Measurements from ENCODE around the gene REG1A.

Gene REG1A

GRCh38 chr2:79085382-79085781, 34.9 kb upstream of the REG1A start:
- no peaks in the 10 kb centered on the region for H3K4me1 ChIP-seq (ENCODE audit: control insufficient read depth in 1 of 2, insufficient read depth in 1 of 2, low read depth in 1 of 2, low read length in 1 of 2)
- no peaks in the 10 kb centered on the region for H3K9me3 ChIP-seq

DNA sequence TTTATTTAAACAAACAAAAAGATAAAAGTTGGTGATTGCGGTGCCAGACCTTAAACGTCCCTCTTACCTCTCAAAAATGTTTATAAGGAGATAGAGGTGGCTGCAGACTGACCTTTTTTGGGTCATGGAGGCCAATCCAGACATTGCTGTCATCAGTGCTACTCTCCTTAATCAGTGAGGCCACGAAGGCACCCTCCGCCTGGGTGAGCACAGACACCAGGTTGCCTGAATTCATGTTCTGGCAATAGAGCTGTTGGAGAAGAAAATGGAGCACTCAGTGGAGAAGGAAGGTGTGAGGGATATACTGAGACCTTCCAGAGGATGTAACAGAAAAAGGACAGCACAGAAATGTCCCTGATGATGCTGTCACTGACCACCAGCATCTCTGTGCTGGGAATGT, 34.0 kb upstream of the REG1A start:
- Histone ChIP-seq H3K27ac (no peak overlapping the region), H3K9me3 (no peaks in the 10 kb centered on the region), H3K27me3 (no peaks in the 10 kb centered on the region), H3K4me3 (ENCODE audit: low read depth in 1 of 2, low read length in 1 of 2) (no peak overlapping the region), H3K4me1 (ENCODE audit: control insufficient read depth in 1 of 2, insufficient read depth in 1 of 2, low read depth in 1 of 2, low read length in 1 of 2) (no peaks in the 10 kb centered on the region), H3K36me3 (no peaks in the 10 kb centered on the region)
- no peak for TF ChIP-seq CTCF (IDR thresholded peaks at IDR 0.05)

More at GRCh38 chr2:79085382-79085781, 34.9 kb upstream of the REG1A start:
- H3K27ac ChIP-seq: no peak overlapping the region
- no peaks in the 10 kb centered on the region for H3K36me3 ChIP-seq
- TF ChIP-seq CTCF (IDR thresholded peaks at IDR 0.05): no peak
- no peaks in the 10 kb centered on the region for H3K27me3 ChIP-seq
- H3K4me3 ChIP-seq (ENCODE audit: low read depth in 1 of 2, low read length in 1 of 2): no peak overlapping the region

DNA sequence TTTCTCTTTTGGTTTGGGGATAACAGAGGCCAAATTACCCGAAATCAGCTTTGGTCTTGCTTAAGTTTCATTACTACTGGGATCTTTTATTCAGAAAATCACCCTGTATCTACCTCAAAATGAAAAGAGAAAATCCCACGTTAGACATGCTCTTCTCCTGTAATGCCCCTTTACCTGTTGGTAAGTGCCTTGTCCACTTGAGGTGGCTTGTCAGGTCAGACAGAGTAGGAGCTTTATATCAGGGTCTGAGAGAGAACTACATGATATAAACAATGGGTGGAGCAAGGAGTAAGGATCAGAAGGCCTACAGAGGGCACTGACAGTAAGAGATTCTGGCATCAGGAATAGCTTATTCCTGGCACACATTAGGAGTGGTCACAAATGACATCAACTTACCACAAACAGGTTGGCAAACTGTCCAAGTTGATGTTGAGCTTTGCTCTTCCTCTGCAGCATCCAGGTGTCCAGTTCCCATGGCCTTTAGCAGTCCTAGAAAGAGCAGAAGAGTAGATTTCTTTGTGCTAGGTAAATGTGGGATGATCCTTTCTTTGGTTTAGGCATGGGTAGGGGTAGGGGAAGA, 32.4 kb upstream of the REG1A start, which contains the start of gene REG1B:
Gene REG1B, minus strand, starts transcription at position 209 of the 580 bp plus-strand sequence. CDS start 381 bp downstream, outside the sequence.
- Histone ChIP-seq H3K27me3 (no peaks in the 10 kb centered on the region), H3K27ac (no peak within 1 kb of the TSS), H3K4me1 (ENCODE audit: control insufficient read depth in 1 of 2, insufficient read depth in 1 of 2, low read depth in 1 of 2, low read length in 1 of 2) (no peaks in the 10 kb centered on the region), H3K9me3 (no peaks in the 10 kb centered on the region), H3K4me3 (ENCODE audit: low read depth in 1 of 2, low read length in 1 of 2) (no peak within 1 kb of the TSS), H3K36me3 (no peaks in the 10 kb centered on the region)
- TF ChIP-seq CTCF (IDR thresholded peaks at IDR 0.05): no peak

- Histone ChIP-seq H3K9me3 (no peaks in the 10 kb centered on the region), H3K4me3 (ENCODE audit: low read depth in 1 of 2, low read length in 1 of 2) (no peak overlapping the region), H3K27ac (no peak overlapping the region), H3K36me3 (no peaks in the 10 kb centered on the region), H3K27me3 (no peaks in the 10 kb centered on the region), H3K4me1 (ENCODE audit: control insufficient read depth in 1 of 2, insufficient read depth in 1 of 2, low read depth in 1 of 2, low read length in 1 of 2) (no peaks in the 10 kb centered on the region)
- no peak for TF ChIP-seq CTCF (IDR thresholded peaks at IDR 0.05)
Measured at GRCh38 chr2:79090693-79091092, 29.6 kb upstream of the REG1A start.

DNA sequence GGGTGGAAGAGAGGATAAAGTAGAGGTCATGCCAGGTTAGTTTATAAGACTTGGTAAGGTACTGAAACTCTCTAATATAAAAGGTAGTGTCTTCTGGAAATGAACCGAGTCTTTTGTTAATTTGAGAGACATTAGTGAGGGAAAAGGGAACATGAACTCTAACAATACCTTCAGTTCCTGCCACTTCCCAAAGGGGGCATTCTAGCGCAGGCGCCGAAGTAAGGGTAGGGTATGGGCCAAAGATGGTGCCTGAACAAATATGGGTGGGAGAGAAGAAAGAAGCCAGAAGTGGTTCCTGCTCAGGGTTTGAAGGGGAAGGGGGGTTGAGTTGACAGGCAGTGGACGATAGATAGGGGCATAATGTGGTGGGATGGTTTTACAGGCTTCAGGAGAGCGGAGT, 22.4 kb upstream of the REG1A start:
- Histone ChIP-seq H3K9me3 (no peaks in the 10 kb centered on the region), H3K27me3 (no peaks in the 10 kb centered on the region), H3K4me1 (ENCODE audit: control insufficient read depth in 1 of 2, insufficient read depth in 1 of 2, low read depth in 1 of 2, low read length in 1 of 2) (no peaks in the 10 kb centered on the region), H3K4me3 (ENCODE audit: low read depth in 1 of 2, low read length in 1 of 2) (no peak overlapping the region), H3K27ac (no peak overlapping the region), H3K36me3 (no peaks in the 10 kb centered on the region)
- TF ChIP-seq CTCF (IDR thresholded peaks at IDR 0.05): no peak
